ENCODE results near the gene GSTCD. TPM values are rescaled to one million over a fixed set of nuclear protein-coding genes. Genes with fewer than 3 reads are reported as not detected.

GSTCD gene
- total RNA-seq, 2 experiments from 2014 or later, result 11.6 to 12.4 TPM

- ChIA-PET CTCF (no interaction called here), POLR2A (no interaction called here)
- no peaks in the 10 kb centered on the region for H3K36me3 Mint-ChIP-seq (ENCODE audit: low read depth)
- no peaks in the 10 kb centered on the region for H3K4me1 Mint-ChIP-seq
- no peak overlapping the region for H3K4me3 Mint-ChIP-seq
- no peak overlapping the region for H3K27ac Mint-ChIP-seq
- peaks cover 22% of the 10 kb centered on the region for H3K27me3 Mint-ChIP-seq
- H3K9me3 Mint-ChIP-seq, result no peaks in the 10 kb centered on the region
- DNase-seq, result no peak
These were observed 178.9 kb downstream of the GSTCD start for GRCh38 chr4:105887508-105887907.

GRCh38 chr4:105894660-105895582, 186.3 kb downstream of the GSTCD start, which contains the start of gene NPNT:
NPNT (plus strand) TSS chr4:105895471; CDS start chr4:105895653, 182 bp downstream.
- DNase-seq, result no peak
- Mint-ChIP-seq H3K4me1 (peaks cover 6% of the 10 kb centered on the region), H3K4me3 (no peak within 1 kb of the TSS), H3K36me3 (ENCODE audit: low read depth) (no peaks in the 10 kb centered on the region), H3K27ac (no peak within 1 kb of the TSS), H3K27me3 (peaks cover 72% of the 10 kb centered on the region), H3K9me3 (no peaks in the 10 kb centered on the region)
- CTCF ChIA-PET, result no interaction called here
- POLR2A ChIA-PET, result no interaction called here

DNA sequence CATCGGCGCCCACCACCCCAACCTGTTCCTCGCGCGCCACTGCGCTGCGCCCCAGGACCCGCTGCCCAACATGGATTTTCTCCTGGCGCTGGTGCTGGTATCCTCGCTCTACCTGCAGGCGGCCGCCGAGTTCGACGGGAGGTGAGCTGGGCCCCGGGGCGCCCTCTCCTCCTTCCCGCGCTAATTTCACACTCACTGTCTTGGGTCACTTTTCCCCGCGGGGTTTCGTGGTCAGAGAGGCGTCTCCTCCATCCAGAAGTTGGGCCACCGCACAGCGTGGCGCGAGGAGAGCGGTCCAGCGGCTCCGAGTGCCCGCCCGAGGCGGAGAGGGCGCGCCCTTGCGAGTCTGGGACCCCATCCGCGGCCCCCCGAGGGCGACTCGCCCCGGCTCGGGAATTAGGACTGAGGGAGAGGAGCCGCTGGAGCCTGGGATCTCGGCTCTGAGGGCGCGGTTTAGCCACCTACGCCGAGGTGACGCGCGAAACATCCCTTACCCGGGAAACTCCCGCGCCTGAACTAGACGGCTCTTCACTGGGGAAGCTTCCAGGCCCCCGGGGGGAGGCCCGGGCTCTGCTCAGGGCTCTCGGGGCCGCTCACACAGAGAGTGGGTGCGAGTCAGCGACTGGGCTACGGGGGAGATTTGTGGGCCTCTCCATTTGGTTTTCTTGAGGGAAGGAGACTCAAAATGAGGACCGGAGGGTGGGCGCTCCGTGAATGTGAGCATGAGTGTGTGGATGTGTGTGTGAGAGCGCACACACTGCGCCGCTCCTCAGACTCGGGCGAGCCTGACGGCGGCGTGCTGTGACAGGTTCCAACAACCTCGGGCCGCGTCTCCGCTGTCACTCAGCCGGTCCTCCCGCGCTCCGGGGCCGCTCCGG, 187.2 kb downstream of the GSTCD start:
- H3K4me1 Mint-ChIP-seq, result peaks cover 6% of the 10 kb centered on the region
- ChIA-PET CTCF (no interaction called here), POLR2A (no interaction called here)
- no peak overlapping the region for H3K27ac Mint-ChIP-seq
- peaks cover 74% of the 10 kb centered on the region for H3K27me3 Mint-ChIP-seq
- no peaks in the 10 kb centered on the region for H3K9me3 Mint-ChIP-seq
- DNase-seq, result no peak
- H3K4me3 Mint-ChIP-seq, result no peak overlapping the region
- H3K36me3 Mint-ChIP-seq (ENCODE audit: low read depth), result no peaks in the 10 kb centered on the region

GRCh38 chr4:105896461-105896942, 187.9 kb downstream of the GSTCD start:
- H3K36me3 Mint-ChIP-seq (ENCODE audit: low read depth), result no peaks in the 10 kb centered on the region
- H3K27ac Mint-ChIP-seq, result no peak overlapping the region
- H3K9me3 Mint-ChIP-seq, result no peaks in the 10 kb centered on the region
- peaks cover 76% of the 10 kb centered on the region for H3K27me3 Mint-ChIP-seq
- no peak overlapping the region for H3K4me3 Mint-ChIP-seq
- DNase-seq, result no peak
- CTCF ChIA-PET, result interaction anchor here (1.3 kb wide), 1 partner anchor 102 kb away, joined by 3 read pairs; no protein-coding TSS in a partner anchor
- H3K4me1 Mint-ChIP-seq, result peaks cover 6% of the 10 kb centered on the region
- POLR2A ChIA-PET, result no interaction called here

Other genes with a start within 250 kb of the GSTCD start
- 10 to 100 TPM; 40.1 to 49.8 TPM for gene PPA2, start 234.7 kb upstream of the GSTCD start, total RNA-seq
- not detected for gene ARHGEF38, start 156.2 kb upstream of the GSTCD start, total RNA-seq
- gene INTS12, start 95 bp upstream of the GSTCD start, total RNA-seq, result 10 to 100 TPM; 16.0 to 18.9 TPM
- not detected for gene NPNT, start 186.7 kb downstream of the GSTCD start, total RNA-seq